GM21423 (cell line): ENCODE results near the gene PRDM4.
"Not testable (repeated sequence)": the region's sequence is repeated elsewhere in the genome, so short reads cannot be mapped to it uniquely, and the experiment has no call there.

ENCODE experiments used
- ATAC-seq: cut with Tn5 transposase; IDR thresholded peaks from one replicate; pipeline ENCODE4 v1.9.1; 2021; ENCODE audit warnings: mild to moderate bottlenecking, moderate library complexity; ENCODE audit not compliant: unreplicated experiment

The PRDM4 gene

DNA sequence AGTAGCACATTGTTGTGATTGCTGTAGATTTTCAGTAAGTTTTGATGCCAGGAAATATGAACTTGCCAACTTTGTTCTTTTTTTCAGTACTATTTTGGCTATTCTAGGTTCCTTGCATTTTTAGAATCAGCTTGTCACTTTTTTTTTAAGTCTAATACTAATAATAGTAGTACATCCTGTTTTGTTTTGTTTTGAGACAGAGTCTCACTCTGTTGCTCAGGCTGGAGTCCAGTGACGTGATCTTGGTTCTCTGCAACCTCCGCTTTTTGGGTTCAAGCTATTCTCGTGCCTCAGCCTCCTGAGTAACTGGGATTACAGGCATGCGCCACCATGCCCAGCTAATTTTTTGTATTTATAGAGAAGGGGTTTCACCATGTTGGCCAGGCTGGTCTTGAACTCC is 58.8 kb downstream of the PRDM4 start:
- ATAC-seq, result no peak

DNA sequence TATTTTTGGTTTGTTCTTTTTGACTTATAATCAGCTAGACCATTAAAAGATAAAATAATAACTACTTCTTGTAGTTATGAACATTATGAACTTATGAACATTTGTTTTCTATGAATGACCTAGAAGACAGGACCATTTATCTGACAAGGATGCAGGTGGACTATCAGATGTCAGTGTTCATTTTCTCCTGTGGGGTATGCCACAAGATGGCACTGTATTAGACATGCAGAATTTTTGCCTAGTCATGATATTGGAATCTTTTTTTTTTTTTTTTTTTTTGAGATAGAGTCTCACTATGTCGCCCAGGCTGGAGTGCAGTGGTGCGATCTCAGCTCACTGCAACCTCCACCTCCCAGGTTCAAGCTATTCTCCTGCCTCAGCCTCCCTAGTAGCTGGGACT is 65.2 kb downstream of the PRDM4 start:
- not testable (repeated sequence) for ATAC-seq

DNA sequence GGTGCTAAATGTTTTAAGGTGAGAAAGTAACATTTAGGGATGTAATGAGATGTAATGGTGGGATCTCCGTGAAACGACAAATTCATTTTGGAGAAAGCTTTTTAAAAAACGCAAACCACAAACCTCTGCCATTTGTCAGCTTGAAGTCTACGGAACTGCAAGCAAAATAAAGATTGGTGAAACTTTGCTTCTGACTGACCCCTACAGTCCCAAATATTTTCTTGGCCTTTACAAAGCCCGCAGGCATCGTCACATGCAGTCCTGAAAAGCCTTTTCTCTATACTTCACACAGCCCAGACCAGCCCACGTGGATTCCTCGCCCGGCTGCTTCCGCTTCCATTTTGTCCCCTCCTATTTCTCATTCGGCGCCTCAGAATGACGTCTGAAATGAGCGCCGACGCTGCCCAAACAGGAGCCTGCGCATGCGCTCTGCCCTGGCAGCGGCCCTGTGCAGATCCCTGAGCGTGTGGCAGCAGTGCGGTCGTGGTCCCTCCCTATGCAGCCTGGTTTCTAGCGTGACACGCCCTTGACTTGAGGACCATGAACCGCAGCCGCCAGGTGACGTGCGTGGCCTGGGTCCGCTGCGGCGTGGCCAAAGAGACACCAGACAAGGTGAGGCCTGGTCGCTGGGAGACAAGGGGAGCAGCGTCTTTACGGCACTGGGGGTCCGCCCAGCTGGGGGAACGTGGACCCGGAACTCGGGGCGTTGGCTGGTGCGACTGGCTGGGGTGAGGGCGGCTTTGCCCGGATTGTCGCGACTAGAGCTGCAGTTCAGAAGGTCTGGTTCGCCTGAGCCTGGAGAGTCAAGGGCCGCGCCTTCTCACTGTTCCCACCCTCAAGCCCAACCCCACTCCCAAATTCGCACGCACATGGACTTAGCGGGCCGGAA is 75.3 kb downstream of the PRDM4 start, which contains the start of gene PWP1:
PWP1 (plus strand) TSS at position 440 of the 889 bp plus-strand sequence; CDS start at position 541, 101 bp downstream.
- ATAC-seq, result peak; percentile 91

DNA sequence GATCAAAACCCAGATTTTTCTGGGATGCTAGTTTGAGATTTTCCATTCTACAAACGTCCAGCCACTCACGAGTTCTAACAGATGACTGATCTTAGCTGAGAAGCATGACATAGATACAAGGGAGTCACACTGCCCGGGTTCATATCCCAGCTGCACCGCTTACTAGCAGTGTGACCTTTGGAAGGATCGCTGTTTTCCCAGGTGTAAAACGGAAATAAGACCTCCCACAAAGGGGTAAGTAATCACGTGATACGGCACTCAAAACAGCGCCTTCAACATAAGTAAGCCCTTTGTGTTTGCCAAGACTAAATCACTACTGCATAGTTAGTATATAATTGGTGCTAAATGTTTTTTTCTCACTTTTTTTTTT is 76.0 kb downstream of the PRDM4 start:
- no peak for ATAC-seq

DNA sequence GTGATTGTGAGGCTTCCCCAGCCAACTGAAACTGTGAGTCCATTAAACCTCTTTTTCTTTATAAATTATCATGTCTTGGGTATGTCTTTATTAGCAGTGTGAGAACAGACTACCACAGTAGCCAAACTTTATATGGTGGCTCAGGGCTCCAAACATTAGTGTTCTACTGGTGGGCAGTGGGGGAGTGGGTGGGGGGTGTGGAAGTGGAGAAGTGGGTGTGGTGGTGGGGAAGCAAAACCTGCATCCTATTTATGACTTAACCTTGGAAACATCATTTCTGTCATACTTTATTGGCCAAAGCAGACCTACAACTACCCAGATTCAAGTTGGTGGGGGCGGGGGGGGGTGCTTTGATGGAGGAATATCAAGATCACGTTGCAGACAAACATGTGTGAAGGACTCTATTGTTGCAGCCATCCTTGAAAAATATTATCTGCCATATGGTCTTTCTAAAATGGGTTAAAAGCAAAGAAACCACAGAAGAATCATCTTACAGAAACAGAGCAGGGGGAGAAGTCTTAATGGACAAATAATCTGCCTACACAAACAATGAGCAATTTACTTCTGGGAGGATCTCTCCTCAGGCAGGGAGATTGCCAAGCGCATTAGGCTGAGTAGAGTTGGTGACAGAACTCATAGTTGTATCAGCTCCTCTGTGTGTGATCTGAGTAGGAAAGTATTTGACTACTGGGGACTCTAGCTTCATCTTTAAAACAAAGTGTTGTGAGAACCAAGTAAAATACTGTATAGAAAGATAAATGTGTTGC is 76.7 kb downstream of the PRDM4 start:
- no peak for ATAC-seq
